Measurements from ENCODE around the gene NAPB. TPM values are rescaled to one million over a fixed set of nuclear protein-coding genes. Genes with fewer than 3 reads are reported as not detected.

Gene NAPB
- total RNA-seq, 1 donor from 2014 or later, result 13.1 TPM

GRCh38 chr20:23404196-23404595, 17.1 kb downstream of the NAPB start:
- H3K27ac ChIP-seq (ENCODE audit: low read depth, low read length), result no peak overlapping the region

DNA sequence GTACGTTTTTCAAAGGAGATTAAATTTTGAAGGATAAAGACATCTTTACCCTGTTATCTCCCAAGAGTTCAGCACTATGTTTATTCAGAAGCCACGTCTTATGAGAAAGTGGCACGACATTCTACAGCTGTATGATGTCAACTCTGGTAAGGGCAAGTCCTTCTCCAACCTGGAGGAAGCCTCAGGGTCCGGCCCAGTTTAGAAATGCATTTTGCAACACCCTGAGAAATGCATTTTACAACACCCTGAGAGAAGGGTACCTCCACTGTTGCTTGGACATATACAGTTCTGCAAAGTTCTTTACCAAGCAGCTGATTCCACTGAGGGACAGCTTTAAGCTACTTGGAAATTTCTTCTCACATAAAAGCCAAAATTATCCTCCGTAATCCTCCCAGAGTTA, 17.5 kb downstream of the NAPB start:
- no peaks in the 10 kb centered on the region for H3K9me3 ChIP-seq (ENCODE audit: insufficient read depth, low read depth, low read length)
- H3K9ac ChIP-seq (ENCODE audit: low read length), result no peak overlapping the region
- no peak overlapping the region for H3K27ac ChIP-seq (ENCODE audit: low read depth, low read length)
- TF ChIP-seq, protein P1, sequence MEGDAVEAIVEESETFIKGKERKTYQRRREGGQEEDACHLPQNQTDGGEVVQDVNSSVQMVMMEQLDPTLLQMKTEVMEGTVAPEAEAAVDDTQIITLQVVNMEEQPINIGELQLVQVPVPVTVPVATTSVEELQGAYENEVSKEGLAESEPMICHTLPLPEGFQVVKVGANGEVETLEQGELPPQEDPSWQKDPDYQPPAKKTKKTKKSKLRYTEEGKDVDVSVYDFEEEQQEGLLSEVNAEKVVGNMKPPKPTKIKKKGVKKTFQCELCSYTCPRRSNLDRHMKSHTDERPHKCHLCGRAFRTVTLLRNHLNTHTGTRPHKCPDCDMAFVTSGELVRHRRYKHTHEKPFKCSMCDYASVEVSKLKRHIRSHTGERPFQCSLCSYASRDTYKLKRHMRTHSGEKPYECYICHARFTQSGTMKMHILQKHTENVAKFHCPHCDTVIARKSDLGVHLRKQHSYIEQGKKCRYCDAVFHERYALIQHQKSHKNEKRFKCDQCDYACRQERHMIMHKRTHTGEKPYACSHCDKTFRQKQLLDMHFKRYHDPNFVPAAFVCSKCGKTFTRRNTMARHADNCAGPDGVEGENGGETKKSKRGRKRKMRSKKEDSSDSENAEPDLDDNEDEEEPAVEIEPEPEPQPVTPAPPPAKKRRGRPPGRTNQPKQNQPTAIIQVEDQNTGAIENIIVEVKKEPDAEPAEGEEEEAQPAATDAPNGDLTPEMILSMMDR (IDR thresholded peaks at IDR 0.05; ENCODE audit: insufficient read depth, low read depth, low read length), result no peak
- no peak for TF ChIP-seq EZH2 (IDR thresholded peaks at IDR 0.05; ENCODE audit: insufficient read depth, low read length)
- H2AFZ ChIP-seq (ENCODE audit: low read depth, low read length), result no peak overlapping the region
- peaks cover 70% of the 10 kb centered on the region for H3K79me2 ChIP-seq (ENCODE audit: insufficient read depth, low read length)
- Mint-ChIP-seq H3K9me3 (ENCODE audit: unreplicated experiment) (no peaks in the 10 kb centered on the region), H3K27ac (ENCODE audit: unreplicated experiment) (no peak overlapping the region), H3K4me3 (ENCODE audit: unreplicated experiment) (no peak overlapping the region), H3K36me3 (ENCODE audit: low read depth, unreplicated experiment) (peaks cover 7% of the 10 kb centered on the region), H3K27me3 (ENCODE audit: low read depth, unreplicated experiment) (no peaks in the 10 kb centered on the region), H3K4me1 (ENCODE audit: low read depth, unreplicated experiment) (peaks cover 6% of the 10 kb centered on the region)
- H3K4me1 ChIP-seq (ENCODE audit: insufficient read depth, low read length), result peaks cover 7% of the 10 kb centered on the region
- peaks cover 71% of the 10 kb centered on the region for H4K20me1 ChIP-seq (ENCODE audit: insufficient read depth, low read length)
- DNase-seq (ENCODE audit: low read depth) (no peak), FAIRE-seq (no peak)
- H3K4me3 ChIP-seq (ENCODE audit: insufficient read depth, low read depth, low read length), result no peak overlapping the region
- H3K36me3 ChIP-seq (ENCODE audit: insufficient read depth, low read length), result peaks cover 2% of the 10 kb centered on the region
- no peak overlapping the region for H3K4me2 ChIP-seq (ENCODE audit: low read length)
- H3K27me3 ChIP-seq (ENCODE audit: insufficient read depth, low read length), result no peaks in the 10 kb centered on the region

More at GRCh38 chr20:23404196-23404595, 17.1 kb downstream of the NAPB start:
- no peak for TF ChIP-seq EZH2 (IDR thresholded peaks at IDR 0.05; ENCODE audit: insufficient read depth, low read length)
- TF ChIP-seq, protein P1 (IDR thresholded peaks at IDR 0.05; ENCODE audit: insufficient read depth, low read depth, low read length), result no peak
- Histone ChIP-seq H3K9ac (ENCODE audit: low read length) (no peak overlapping the region), H3K79me2 (ENCODE audit: insufficient read depth, low read length) (peaks cover 74% of the 10 kb centered on the region), H3K4me2 (ENCODE audit: low read length) (no peak overlapping the region), H4K20me1 (ENCODE audit: insufficient read depth, low read length) (peaks cover 72% of the 10 kb centered on the region), H3K27me3 (ENCODE audit: insufficient read depth, low read length) (no peaks in the 10 kb centered on the region), H3K4me3 (ENCODE audit: insufficient read depth, low read depth, low read length) (no peak overlapping the region), H3K9me3 (ENCODE audit: insufficient read depth, low read depth, low read length) (no peaks in the 10 kb centered on the region), H3K36me3 (ENCODE audit: insufficient read depth, low read length) (peaks cover 2% of the 10 kb centered on the region), H2AFZ (ENCODE audit: low read depth, low read length) (no peak overlapping the region), H3K4me1 (ENCODE audit: insufficient read depth, low read length) (peaks cover 7% of the 10 kb centered on the region)
- Mint-ChIP-seq H3K27me3 (ENCODE audit: low read depth, unreplicated experiment) (no peaks in the 10 kb centered on the region), H3K4me3 (ENCODE audit: unreplicated experiment) (no peak overlapping the region), H3K9me3 (ENCODE audit: unreplicated experiment) (no peaks in the 10 kb centered on the region), H3K36me3 (ENCODE audit: low read depth, unreplicated experiment) (peaks cover 7% of the 10 kb centered on the region), H3K4me1 (ENCODE audit: low read depth, unreplicated experiment) (peaks cover 6% of the 10 kb centered on the region), H3K27ac (ENCODE audit: unreplicated experiment) (no peak overlapping the region)
- FAIRE-seq (no peak), DNase-seq (ENCODE audit: low read depth) (no peak)

- no peak for FAIRE-seq
- H3K27ac Mint-ChIP-seq (ENCODE audit: unreplicated experiment), result no peak overlapping the region
- H3K9ac ChIP-seq (ENCODE audit: low read length), result no peak overlapping the region
- H3K4me1 ChIP-seq (ENCODE audit: insufficient read depth, low read length), result peaks cover 10% of the 10 kb centered on the region
- no peak overlapping the region for H3K4me3 ChIP-seq (ENCODE audit: insufficient read depth, low read depth, low read length)
- no peaks in the 10 kb centered on the region for H3K9me3 ChIP-seq (ENCODE audit: insufficient read depth, low read depth, low read length)
- H4K20me1 ChIP-seq (ENCODE audit: insufficient read depth, low read length), result peaks cover 59% of the 10 kb centered on the region
- peaks cover 2% of the 10 kb centered on the region for H3K36me3 ChIP-seq (ENCODE audit: insufficient read depth, low read length)
- H3K4me2 ChIP-seq (ENCODE audit: low read length), result no peak overlapping the region
- peaks cover 7% of the 10 kb centered on the region for H3K36me3 Mint-ChIP-seq (ENCODE audit: low read depth, unreplicated experiment)
- no peaks in the 10 kb centered on the region for H3K27me3 ChIP-seq (ENCODE audit: insufficient read depth, low read length)
- no peaks in the 10 kb centered on the region for H3K9me3 Mint-ChIP-seq (ENCODE audit: unreplicated experiment)
- no peak overlapping the region for H3K4me3 Mint-ChIP-seq (ENCODE audit: unreplicated experiment)
- TF ChIP-seq, protein P1 (IDR thresholded peaks at IDR 0.05; ENCODE audit: insufficient read depth, low read depth, low read length), result no peak
- TF ChIP-seq EZH2 (IDR thresholded peaks at IDR 0.05; ENCODE audit: insufficient read depth, low read length), result no peak
- H3K27ac ChIP-seq (ENCODE audit: low read depth, low read length), result no peak overlapping the region
- H3K79me2 ChIP-seq (ENCODE audit: insufficient read depth, low read length), result peaks cover 46% of the 10 kb centered on the region
- H3K4me1 Mint-ChIP-seq (ENCODE audit: low read depth, unreplicated experiment), result peaks cover 16% of the 10 kb centered on the region
- DNase-seq (ENCODE audit: low read depth), result no peak
- H3K27me3 Mint-ChIP-seq (ENCODE audit: low read depth, unreplicated experiment), result no peaks in the 10 kb centered on the region
- no peak overlapping the region for H2AFZ ChIP-seq (ENCODE audit: low read depth, low read length)
Observed at GRCh38 chr20:23401051-23401450, 20.2 kb downstream of the NAPB start.

All from astrocyte (in vitro differentiated cells and primary cell).